GM12878 (cell line): ENCODE measurements around the gene REL. TPM values are rescaled to one million over a fixed set of nuclear protein-coding genes. Genes with fewer than 3 reads are reported as not detected.

Source experiments
- ATAC-seq: fragments of 200-7000 bp; cut with Tn5 transposase; 3 replicates; pipeline ENCODE4 v1.9.1; 2020; ENCODE audit warnings: mild to moderate bottlenecking, moderate library complexity
- BruUV-seq: library from RNA; stranded (reverse); fragments of 400-500 nt; replicated peaks from 2 replicates; lab custom pipeline; 2021; lab: Mats Ljungman, UMichigan
- CTCF ChIA-PET: fragments of 300-600 bp; sonication (Branson Sonifier 250); formaldehyde crosslinking; extraction: SDS; loops from one replicate; lab custom pipeline; 2021; ENCODE audit warnings: inconsistent platforms; lab: Yijun Ruan, JAX
- POLR2A ChIA-PET: fragments of 350-600 bp; formaldehyde crosslinking; extraction: SDS; loops from one replicate; lab custom pipeline; 2021; ENCODE audit warnings: inconsistent platforms; lab: Charles Lee
- RAD21 ChIA-PET: fragments of 300-600 bp; sonication (Branson Sonifier 250); formaldehyde crosslinking; loops from one replicate; lab custom pipeline; 2023; ENCODE audit warnings: antibody characterized with exemption; ENCODE audit not compliant: unreplicated experiment; lab: Charles Lee
- SMC1A ChIA-PET: fragments of 300-600 bp; sonication (Branson Sonifier 250); formaldehyde crosslinking; loops from one replicate; lab custom pipeline; 2023; ENCODE audit not compliant: unreplicated experiment, uncharacterized antibody; lab: Charles Lee
- DNase-seq: peaks from one replicate; pipeline ENCODE4 v3.0.0-alpha.2; 2011; ENCODE audit warnings: low read depth, low spot score
- FAIRE-seq: peaks from 3 replicates; lab custom pipeline; 2011; peaks lifted over from hg19 to GRCh38; lab: Jason Lieb, UNC
- H2AFZ ChIP-seq: 2 replicates; pipeline ENCODE4 v1.6.0; 2011; ENCODE audit warnings: low read depth, low read length, control low read depth; ENCODE audit not compliant: control insufficient read depth
- H3K27ac ChIP-seq: 2 replicates; pipeline ENCODE4 v1.5.1; 2011; ENCODE audit warnings: control low read depth; ENCODE audit not compliant: control insufficient read depth, insufficient read depth
- H3K27me3 ChIP-seq, 2 experiments: replicated peaks in 1 of 2; 2 replicates each; pipeline versions ENCODE4 v1.6.0 to v1.6.1; 2011; ENCODE audit warnings: low read length in 1 of 2; ENCODE audit not compliant: control insufficient read depth in 2 of 2, insufficient read depth in 2 of 2
- H3K36me3 ChIP-seq, 2 experiments: 2 replicates each; pipeline ENCODE4 v1.5.1; 2011; ENCODE audit warnings: low read length in 1 of 2; ENCODE audit not compliant: control insufficient read depth in 2 of 2, insufficient read depth in 2 of 2
- H3K4me1 ChIP-seq: 2 replicates; pipeline ENCODE4 v1.6.1; 2011; ENCODE audit warnings: mild to moderate bottlenecking, low read length, moderate library complexity, mixed read lengths; ENCODE audit not compliant: control insufficient read depth, insufficient read depth
- H3K4me2 ChIP-seq: 2 replicates; pipeline ENCODE4 v1.6.0; 2011; ENCODE audit warnings: control low read depth; ENCODE audit not compliant: control insufficient read depth, insufficient read depth
- H3K4me3 ChIP-seq: fragments of 200-600 bp; sonication (generic); 2 replicates; pipeline ENCODE4 v1.5.1; 2016
- H3K79me2 ChIP-seq: 2 replicates; pipeline ENCODE4 v1.6.0; 2011; ENCODE audit warnings: low read length; ENCODE audit not compliant: control insufficient read depth, insufficient read depth
- H3K9ac ChIP-seq: 2 replicates; pipeline ENCODE4 v1.8.0; 2011; ENCODE audit warnings: low read length, control low read depth, mixed read lengths; ENCODE audit not compliant: control insufficient read depth, insufficient read depth
- H3K9me3 ChIP-seq: replicated peaks from 3 replicates; pipeline ENCODE4 v1.5.1; 2011; ENCODE audit warnings: mild to moderate bottlenecking, low read length; ENCODE audit not compliant: control insufficient read depth, insufficient read depth
- H4K20me1 ChIP-seq: 2 replicates; pipeline ENCODE4 v1.6.0; 2011; ENCODE audit not compliant: control insufficient read depth, insufficient read depth
- ATF2 ChIP-seq: IDR thresholded peaks from 2 replicates; pipeline ENCODE4 v1.6.1; 2012; ENCODE audit warnings: low read length, inconsistent platforms
- BCL3 ChIP-seq: IDR thresholded peaks from 2 replicates; pipeline ENCODE4 v1.6.1; 2011; ENCODE audit warnings: borderline replicate concordance, low read depth, mild to moderate bottlenecking, moderate library complexity, low read length; ENCODE audit not compliant: insufficient read depth, poor library complexity, severe bottlenecking
- BMI1 ChIP-seq: fragments of 450-650 bp; IDR thresholded peaks from 2 replicates; pipeline ENCODE4 v1.6.1; 2016; ENCODE audit warnings: mild to moderate bottlenecking, moderate library complexity, borderline replicate concordance
- CHD1 ChIP-seq: IDR thresholded peaks from 2 replicates; pipeline ENCODE4 v1.6.1; 2012; ENCODE audit warnings: low read depth, low read length, improper control_type of control experiment
- CHD4 ChIP-seq: fragments of 200-600 bp; sonication (generic); IDR thresholded peaks from 2 replicates; pipeline ENCODE4 v1.6.1; 2016; ENCODE audit warnings: mild to moderate bottlenecking
- DPF2 ChIP-seq: fragments of 450-650 bp; IDR thresholded peaks from 2 replicates; pipeline ENCODE4 v1.6.1; 2017; ENCODE audit warnings: mild to moderate bottlenecking
- HCFC1 ChIP-seq: fragments of 150-350 bp; IDR thresholded peaks from 2 replicates; pipeline ENCODE4 v1.6.1; 2014; ENCODE audit warnings: low read length
- NFIC ChIP-seq: IDR thresholded peaks from 2 replicates; pipeline ENCODE4 v1.6.1; 2012; ENCODE audit warnings: low read depth, mild to moderate bottlenecking, inconsistent platforms, low read length, moderate library complexity
- NFYA ChIP-seq: IDR thresholded peaks from 2 replicates; pipeline ENCODE4 v1.6.1; 2011; ENCODE audit warnings: low read depth, mild to moderate bottlenecking, low read length, improper control_type of control experiment, borderline replicate concordance
- PKNOX1 ChIP-seq: fragments of 450-650 bp; IDR thresholded peaks from 2 replicates; pipeline ENCODE4 v1.6.1; 2016; ENCODE audit warnings: mild to moderate bottlenecking
- RAD21 ChIP-seq: IDR thresholded peaks from 2 replicates; pipeline ENCODE4 v1.6.1; 2011; ENCODE audit warnings: mild to moderate bottlenecking, low read depth, low read length, moderate library complexity; ENCODE audit not compliant: insufficient read depth
- RFX5 ChIP-seq: IDR thresholded peaks from 2 replicates; pipeline ENCODE4 v1.6.1; 2011; ENCODE audit warnings: low read depth, low read length, improper control_type of control experiment
- RUNX3 ChIP-seq: IDR thresholded peaks from 2 replicates; pipeline ENCODE4 v1.6.1; 2012; ENCODE audit warnings: low read length, inconsistent platforms
- SMAD1 ChIP-seq: fragments of 450-650 bp; IDR thresholded peaks from 2 replicates; pipeline ENCODE4 v1.6.1; 2018; ENCODE audit warnings: mild to moderate bottlenecking, low read depth; ENCODE audit not compliant: partially characterized antibody
- SMC3 ChIP-seq: IDR thresholded peaks from 2 replicates; pipeline ENCODE4 v1.6.1; 2011; ENCODE audit warnings: low read length, improper control_type of control experiment, borderline replicate concordance
- SPI1 ChIP-seq: IDR thresholded peaks from 2 replicates; pipeline ENCODE4 v1.6.1; 2011; ENCODE audit warnings: low read depth, mild to moderate bottlenecking, low read length, moderate library complexity, borderline replicate concordance; ENCODE audit not compliant: insufficient read depth
- USF1 ChIP-seq: IDR thresholded peaks from 2 replicates; pipeline ENCODE4 v1.6.1; 2011; ENCODE audit warnings: borderline replicate concordance, low read depth, mild to moderate bottlenecking, moderate library complexity, mixed read lengths, low read length; ENCODE audit not compliant: insufficient read depth; ENCODE audit errors: extremely low read length
- ZNF207 ChIP-seq: fragments of 450-650 bp; IDR thresholded peaks from 2 replicates; pipeline ENCODE4 v1.6.1; 2014; ENCODE audit warnings: antibody characterized with exemption, mild to moderate bottlenecking, borderline replicate concordance
- WGBS: methylation state at CpG from one replicate; pipeline ENCODE4 v1.1.6; 2016; ENCODE audit warnings: low lambda C conversion rate; ENCODE audit not compliant: insufficient replicate concordance, insufficient coverage; ENCODE audit errors: missing lambda C conversion rate; 5-methylcytosine and 5-hydroxymethylcytosine counted together
- in situ Hi-C: fragments of 300-500 bp; cut with MboI; formaldehyde crosslinking; loops from 9 replicates; pipeline ENCODE4 v1.14.3; 2018; ENCODE audit warnings: mixed read lengths
- intact Hi-C: fragments of 100-400 bp; cut with micrococcal nuclease; formaldehyde crosslinking; loops from one replicate; pipeline ENCODE4 v1.14.2; 2022; ENCODE audit not compliant: unreplicated experiment
- polyA plus RNA-seq, 11 experiments: library from polyadenylated mRNA; depleted of rRNA in 4 of 11; unstranded in 6 of 11; stranded (reverse) in 5 of 11; fragments of >200 nt; fragmentation: Nextera tagmentation in 4 of 11; fragmentation: Illumina TruSeq in 1 of 11; extraction: Ambion mirVana in 4 of 11; extraction: Trizol in 1 of 11; gene quantifications; 1 replicate in 1 of 11; 2 replicates in 10 of 11; pipeline versions ENCODE4 v1.2.1 to v1.2.3, GENCODE V29; 2011 to 2016; ENCODE audit warnings: inconsistent platforms in 2 of 11, missing spikeins in 2 of 11, low read depth in 1 of 11
- total RNA-seq, 4 experiments: library from RNA; depleted of rRNA in 3 of 4; stranded (reverse); fragments of >200 nt in 3 of 4; fragmentation: Illumina TruSeq in 1 of 4; extraction: Trizol in 1 of 4; gene quantifications; 2 replicates each; pipeline versions ENCODE4 v1.2.1 to v1.2.3, GENCODE V29; 2013 to 2021

REL gene
- total and polyA plus RNA-seq, 10 of the 15 experiments (the other 5 are each of a cell fraction or from before 2014, with no cell fraction given), result 6.3 to 52.4 (median 26.6) TPM

GRCh38 chr2:60945341-60945740 lies 64.0 kb downstream of the REL start (continued):
- no peak for TF ChIP-seq USF1
- TF ChIP-seq RAD21, result no peak
- TF ChIP-seq NFIC, result no peak
- TF ChIP-seq, all 136 proteins: peak for 0

GRCh38 chr2:60947056-60947455 lies 65.7 kb downstream of the REL start:
- Histone ChIP-seq H2AFZ (no peak overlapping the region), H3K79me2 (no peaks in the 10 kb centered on the region), H3K9ac (no peak overlapping the region), H4K20me1 (no peaks in the 10 kb centered on the region), H3K4me3 (no peak overlapping the region), H3K27ac (no peak overlapping the region), H3K36me3 (no peaks in the 10 kb centered on the region), H3K27me3 (no peaks in the 10 kb centered on the region), H3K9me3 (no peaks in the 10 kb centered on the region; the same call in 2 of the 3 replicates), H3K4me2 (no peak overlapping the region), H3K4me1 (no peaks in the 10 kb centered on the region)
- ChIA-PET POLR2A (no interaction called here), SMC1A (no interaction called here), RAD21 (interaction anchor here (1.0 kb wide), 1 partner anchor 64 kb away, joined by 3 read pairs; no protein-coding TSS in a partner anchor), CTCF (interaction anchor here (0.7 to 3.8 kb wide), 3 partner anchors 12 to 52 kb away, joined by 3 to 12 read pairs (median 4); no protein-coding TSS in a partner anchor)
- intact Hi-C loops, result no loop called here
- FAIRE-seq, result no peak
- WGBS, result 98% methylated on average over 4 of the region's 4 CpGs
- BruUV-seq, result no TSS peak
- no peak for DNase-seq
- in situ Hi-C loops, result no loop called here
- no peak for ATAC-seq
- TF ChIP-seq SMC3 (no peak), HCFC1 (no peak), CHD4 (no peak), CHD1 (no peak), BMI1 (no peak), SPI1 (no peak), BCL3 (no peak), NFYA (no peak), DPF2 (no peak), RFX5 (no peak), ATF2 (no peak), PKNOX1 (no peak), ZNF207 (no peak), SMAD1 (no peak), RUNX3 (no peak)
